ENCODE results near the gene IRAK3.

IRAK3 gene, protein sequence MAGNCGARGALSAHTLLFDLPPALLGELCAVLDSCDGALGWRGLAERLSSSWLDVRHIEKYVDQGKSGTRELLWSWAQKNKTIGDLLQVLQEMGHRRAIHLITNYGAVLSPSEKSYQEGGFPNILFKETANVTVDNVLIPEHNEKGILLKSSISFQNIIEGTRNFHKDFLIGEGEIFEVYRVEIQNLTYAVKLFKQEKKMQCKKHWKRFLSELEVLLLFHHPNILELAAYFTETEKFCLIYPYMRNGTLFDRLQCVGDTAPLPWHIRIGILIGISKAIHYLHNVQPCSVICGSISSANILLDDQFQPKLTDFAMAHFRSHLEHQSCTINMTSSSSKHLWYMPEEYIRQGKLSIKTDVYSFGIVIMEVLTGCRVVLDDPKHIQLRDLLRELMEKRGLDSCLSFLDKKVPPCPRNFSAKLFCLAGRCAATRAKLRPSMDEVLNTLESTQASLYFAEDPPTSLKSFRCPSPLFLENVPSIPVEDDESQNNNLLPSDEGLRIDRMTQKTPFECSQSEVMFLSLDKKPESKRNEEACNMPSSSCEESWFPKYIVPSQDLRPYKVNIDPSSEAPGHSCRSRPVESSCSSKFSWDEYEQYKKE

DNA sequence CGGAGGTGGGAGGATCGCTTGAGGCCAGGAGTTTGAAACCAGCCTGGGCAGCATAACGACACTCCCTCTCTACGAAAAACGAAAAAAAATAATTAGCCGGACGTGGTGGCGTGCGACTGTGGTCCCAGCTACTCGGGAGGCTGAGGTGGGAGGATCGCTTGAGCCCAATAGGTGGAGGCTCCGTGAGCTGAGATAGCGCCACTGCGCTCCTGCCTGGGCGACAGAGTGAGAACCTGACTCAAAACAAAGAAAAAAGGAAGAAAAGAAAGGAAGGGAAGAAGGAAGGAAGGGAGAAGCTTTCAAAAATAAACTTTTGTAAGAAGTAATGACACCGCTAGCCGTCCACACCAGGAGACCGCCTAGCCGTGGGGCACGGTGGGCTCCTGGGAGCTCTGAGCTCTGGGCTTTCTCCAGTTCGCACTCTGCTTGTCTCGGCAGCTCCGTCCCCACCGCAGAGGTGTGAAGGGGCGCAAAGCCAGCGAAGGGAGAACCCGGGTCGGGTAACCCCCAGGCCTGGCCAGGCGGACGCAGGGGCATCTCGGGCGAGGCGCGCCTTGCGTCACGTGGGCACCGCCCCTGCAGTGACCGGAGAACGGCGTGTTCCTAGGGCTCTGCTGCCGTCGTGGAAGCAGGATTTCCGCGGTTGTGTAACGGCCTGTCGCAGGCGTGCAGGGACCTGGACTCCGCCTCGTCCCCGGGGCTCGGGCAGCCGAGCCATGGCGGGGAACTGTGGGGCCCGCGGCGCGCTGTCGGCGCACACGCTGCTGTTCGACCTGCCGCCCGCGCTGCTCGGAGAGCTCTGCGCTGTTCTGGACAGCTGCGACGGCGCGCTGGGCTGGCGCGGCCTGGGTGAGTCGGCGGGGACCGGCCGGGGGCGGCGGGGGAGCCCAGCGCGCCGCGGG is at the start of gene IRAK3:
IRAK3 (plus strand) TSS at position 631 of the 902 bp plus-strand sequence; CDS start at position 717, 86 bp downstream.
- Mint-ChIP-seq H3K4me3 (peak within 1 kb of the TSS; percentile 54), H3K27me3 (peaks cover 74% of the 10 kb centered on the region), H3K4me1 (ENCODE audit: low read depth) (peaks cover 5% of the 10 kb centered on the region), H3K27ac (no peak within 1 kb of the TSS), H3K36me3 (ENCODE audit: low read depth) (no peaks in the 10 kb centered on the region), H3K9me3 (peaks cover 5% of the 10 kb centered on the region)
- peak; percentile 62 for DNase-seq

DNA sequence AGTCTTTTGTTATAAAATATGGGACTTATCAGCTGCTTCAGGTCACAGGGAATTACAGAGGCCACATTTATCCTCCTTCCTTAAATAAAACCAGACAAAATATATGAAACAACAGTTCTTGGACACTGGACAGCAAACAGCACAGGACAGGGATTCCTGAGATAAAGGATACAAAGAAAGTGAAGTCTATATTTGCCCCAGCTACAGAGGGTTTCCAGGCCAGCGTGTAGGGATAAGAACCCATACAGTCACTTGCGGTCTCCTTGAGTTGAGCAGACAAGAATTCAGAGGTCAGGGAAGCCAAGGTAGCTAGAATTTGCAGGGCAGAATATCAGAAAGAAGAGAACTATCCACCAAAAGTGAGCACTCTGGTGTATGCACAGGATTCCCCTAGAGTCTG is 49.7 kb upstream of the IRAK3 start:
- H3K9me3 Mint-ChIP-seq = peaks cover 15% of the 10 kb centered on the region
- H3K4me3 Mint-ChIP-seq = no peak overlapping the region
- peaks cover 74% of the 10 kb centered on the region for H3K36me3 Mint-ChIP-seq (ENCODE audit: low read depth)

DNA sequence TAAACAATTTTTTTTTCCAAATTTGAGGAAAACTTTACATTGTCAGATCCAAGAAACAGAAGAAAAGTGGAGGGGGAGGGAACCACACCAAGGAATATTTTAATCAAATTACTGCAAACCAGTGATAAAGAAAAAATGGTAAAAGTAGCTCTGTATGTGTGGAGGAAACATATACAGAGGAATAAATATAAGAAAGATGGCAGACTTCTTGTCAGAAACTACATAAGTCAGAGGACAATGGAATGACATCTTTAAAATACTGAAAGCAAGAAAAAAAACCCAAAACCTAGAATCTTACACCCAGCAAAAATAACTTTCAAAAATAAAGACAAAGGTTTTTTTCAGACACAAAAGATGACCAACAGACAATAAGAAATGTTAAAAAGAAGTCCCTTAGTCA is 48.3 kb upstream of the IRAK3 start:
- DNase-seq = no peak
- H3K4me1 Mint-ChIP-seq (ENCODE audit: low read depth) = peaks cover 12% of the 10 kb centered on the region
- H3K27me3 Mint-ChIP-seq = no peaks in the 10 kb centered on the region
- no peak overlapping the region for H3K27ac Mint-ChIP-seq
- peaks cover 15% of the 10 kb centered on the region for H3K9me3 Mint-ChIP-seq
- H3K4me3 Mint-ChIP-seq = no peak overlapping the region
- peaks cover 88% of the 10 kb centered on the region for H3K36me3 Mint-ChIP-seq (ENCODE audit: low read depth)

More for the DNA sequence above, 49.7 kb upstream of the IRAK3 start:
- H3K27ac Mint-ChIP-seq = no peak overlapping the region
- no peaks in the 10 kb centered on the region for H3K27me3 Mint-ChIP-seq
- peaks cover 2% of the 10 kb centered on the region for H3K4me1 Mint-ChIP-seq (ENCODE audit: low read depth)
- DNase-seq = no peak

DNA sequence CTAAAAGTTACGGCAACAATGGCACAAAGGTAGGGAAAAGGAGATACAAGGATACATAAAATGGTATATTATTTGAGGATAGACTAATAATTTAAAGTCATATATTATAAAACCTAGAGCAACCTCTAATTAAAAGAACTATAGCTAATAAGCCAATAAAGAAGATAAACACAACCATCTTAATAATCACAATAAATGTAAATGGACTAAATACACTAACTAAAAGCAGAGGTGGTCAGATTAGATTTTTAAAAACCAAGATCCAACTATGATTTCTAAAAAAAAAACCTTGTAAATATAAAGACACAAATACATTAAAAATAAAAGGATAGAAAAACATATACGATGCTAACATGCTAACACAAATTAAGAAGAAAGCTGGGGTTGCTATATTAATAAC is 47.7 kb upstream of the IRAK3 start:
- H3K27ac Mint-ChIP-seq = no peak overlapping the region
- no peaks in the 10 kb centered on the region for H3K27me3 Mint-ChIP-seq
- peaks cover 14% of the 10 kb centered on the region for H3K4me1 Mint-ChIP-seq (ENCODE audit: low read depth)
- DNase-seq = no peak
- no peak overlapping the region for H3K4me3 Mint-ChIP-seq
- H3K9me3 Mint-ChIP-seq = peaks cover 15% of the 10 kb centered on the region
- H3K36me3 Mint-ChIP-seq (ENCODE audit: low read depth) = peaks cover 90% of the 10 kb centered on the region

DNA sequence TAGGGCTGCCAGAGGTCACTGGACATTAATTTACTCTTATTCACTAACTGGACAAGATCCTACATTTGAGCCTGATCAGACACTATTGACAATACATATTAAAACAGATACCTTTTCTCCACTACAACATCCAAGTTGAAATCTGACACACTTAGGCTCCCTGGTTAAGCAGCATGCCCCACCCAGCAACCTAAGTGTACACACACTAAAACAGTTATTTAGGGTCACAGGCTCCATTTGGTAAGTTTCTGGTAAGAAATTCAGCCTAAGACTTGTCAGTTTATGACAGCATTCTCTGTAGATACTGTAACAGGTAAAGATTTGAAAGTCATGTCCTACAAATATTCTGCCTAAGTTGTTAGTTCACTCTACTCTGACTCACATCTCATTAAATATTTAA is 46.2 kb upstream of the IRAK3 start:
- Mint-ChIP-seq H3K4me1 (ENCODE audit: low read depth) (peaks cover 14% of the 10 kb centered on the region), H3K4me3 (no peak overlapping the region), H3K9me3 (peaks cover 15% of the 10 kb centered on the region), H3K27me3 (no peaks in the 10 kb centered on the region), H3K36me3 (ENCODE audit: low read depth) (peaks cover 84% of the 10 kb centered on the region), H3K27ac (peak overlapping the region; percentile 26)
- no peak for DNase-seq

DNA sequence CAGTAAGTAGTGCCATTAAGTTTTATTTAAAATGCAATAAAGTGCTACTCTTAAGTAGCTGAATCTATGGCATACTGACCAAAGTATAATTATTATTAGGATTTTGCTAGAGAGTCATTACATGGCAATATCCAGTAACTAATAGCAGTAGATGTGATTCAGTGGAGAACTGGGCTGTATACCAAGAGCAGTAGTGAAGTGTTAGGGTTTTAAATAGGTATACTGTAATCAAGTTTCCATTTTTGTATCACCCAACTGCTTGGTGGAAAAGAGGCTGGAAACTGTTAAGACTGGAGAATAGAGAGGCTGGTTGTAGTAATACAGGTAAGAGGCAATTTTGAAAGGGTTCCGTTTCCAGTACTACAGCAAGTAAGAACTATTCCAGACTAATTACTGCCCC is 45.1 kb upstream of the IRAK3 start:
- Mint-ChIP-seq H3K4me3 (no peak overlapping the region), H3K27me3 (no peaks in the 10 kb centered on the region), H3K36me3 (ENCODE audit: low read depth) (peaks cover 90% of the 10 kb centered on the region), H3K4me1 (ENCODE audit: low read depth) (peaks cover 14% of the 10 kb centered on the region), H3K27ac (no peak overlapping the region), H3K9me3 (peaks cover 15% of the 10 kb centered on the region)
- DNase-seq = no peak

DNA sequence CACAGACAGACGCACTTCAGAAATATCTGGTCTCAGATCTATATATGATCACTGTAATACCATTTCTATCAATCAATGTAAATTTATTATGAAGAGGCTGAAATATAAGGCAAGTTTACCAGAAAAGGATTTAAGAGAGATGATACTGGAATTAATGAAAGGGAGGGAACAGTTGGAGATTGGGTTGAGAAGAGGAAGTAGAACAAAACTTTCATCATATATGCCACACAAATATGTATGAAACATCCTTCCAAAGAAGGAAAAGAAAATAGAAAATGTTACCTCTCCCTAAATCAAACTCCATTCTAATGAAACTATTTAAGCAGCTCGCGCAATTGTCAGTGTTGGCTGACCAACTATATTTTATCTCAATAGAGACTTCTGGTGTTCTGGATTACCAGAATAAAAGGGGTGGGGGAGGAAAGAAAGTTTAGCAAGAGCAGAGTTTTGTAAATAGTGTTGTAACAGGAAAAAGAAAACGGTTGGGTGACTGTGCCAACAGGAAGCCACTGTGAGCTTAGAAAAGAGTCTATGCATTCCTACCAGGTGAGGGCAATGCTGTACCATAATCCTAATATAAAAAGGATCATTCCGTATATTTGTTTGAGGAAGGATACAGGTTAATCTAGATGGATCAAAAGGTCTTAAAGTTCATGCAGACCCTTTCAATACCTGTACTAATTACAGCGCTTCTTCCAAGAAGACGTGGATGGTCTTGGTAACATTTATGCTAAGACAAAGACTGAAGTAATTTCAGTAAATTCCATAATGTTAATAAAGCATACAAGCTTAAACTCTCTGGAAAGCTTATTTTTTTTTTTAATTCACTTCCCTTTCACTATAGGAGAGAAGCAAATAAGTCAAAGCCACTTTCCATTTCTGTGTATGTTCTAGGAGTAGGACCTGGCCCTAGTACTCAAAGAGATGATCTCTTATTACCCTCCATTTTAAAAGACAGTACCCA is 43.9 kb upstream of the IRAK3 start:
- Mint-ChIP-seq H3K27ac (peak overlapping the region; percentile 81), H3K27me3 (no peaks in the 10 kb centered on the region), H3K36me3 (ENCODE audit: low read depth) (peaks cover 91% of the 10 kb centered on the region), H3K4me1 (ENCODE audit: low read depth) (peaks cover 14% of the 10 kb centered on the region), H3K4me3 (no peak overlapping the region), H3K9me3 (peaks cover 13% of the 10 kb centered on the region)
- DNase-seq = no peak

DNA sequence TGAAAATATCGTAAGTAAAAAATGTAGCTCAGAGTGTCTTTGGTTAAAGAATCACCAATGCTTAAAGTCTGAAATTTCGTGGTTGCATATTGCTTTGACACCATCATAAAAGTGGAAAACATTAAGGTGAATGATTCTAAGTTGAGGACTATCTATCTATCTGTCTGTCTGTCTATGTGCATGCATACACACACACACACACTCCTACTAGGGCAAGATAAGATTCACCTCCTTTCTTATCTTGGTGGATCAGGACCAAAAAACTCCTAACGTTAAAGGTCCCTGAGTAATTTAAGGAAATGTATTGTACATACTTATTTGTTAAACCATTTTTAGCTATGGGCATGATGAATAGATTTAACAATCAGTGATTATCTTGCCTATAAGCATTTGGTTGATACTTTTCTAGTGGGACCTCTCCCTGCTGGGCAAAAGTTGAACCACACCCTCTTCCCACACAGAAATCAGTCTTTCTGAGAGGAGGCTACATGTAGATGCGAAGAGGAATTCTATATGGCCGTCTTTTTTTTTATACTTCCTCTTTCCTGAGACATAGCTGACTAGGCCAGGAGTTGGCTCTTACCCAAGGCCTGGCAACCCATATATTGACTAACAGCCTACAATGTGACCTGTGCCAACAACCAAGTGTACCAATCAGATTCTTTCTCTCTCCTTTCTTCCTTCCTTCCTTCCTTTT is 39.2 kb upstream of the IRAK3 start:
- H3K9me3 Mint-ChIP-seq = no peaks in the 10 kb centered on the region
- peaks cover 31% of the 10 kb centered on the region for H3K4me1 Mint-ChIP-seq (ENCODE audit: low read depth)
- DNase-seq = no peak
- H3K4me3 Mint-ChIP-seq = no peak overlapping the region
- peak overlapping the region; percentile 27 for H3K27ac Mint-ChIP-seq
- H3K27me3 Mint-ChIP-seq = no peaks in the 10 kb centered on the region
- peaks cover 73% of the 10 kb centered on the region for H3K36me3 Mint-ChIP-seq (ENCODE audit: low read depth)

DNA sequence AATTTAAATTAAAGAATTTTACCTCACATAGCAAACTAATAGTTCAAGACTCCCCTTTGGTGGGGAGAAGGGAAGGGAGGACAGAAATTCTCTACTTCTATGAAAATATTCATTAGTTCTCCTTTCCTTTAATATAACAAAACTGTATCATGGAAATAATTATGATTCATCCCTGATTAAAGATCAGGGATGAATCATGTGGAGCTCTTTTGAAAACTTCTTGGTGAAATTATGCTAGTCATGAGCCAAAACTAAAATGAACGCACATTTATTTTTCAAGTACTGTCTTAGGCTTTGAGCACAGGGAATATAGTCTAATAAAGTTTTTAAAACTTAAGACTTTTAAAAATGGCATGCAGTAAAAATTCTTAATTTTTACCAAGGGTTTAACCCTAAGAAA is 36.3 kb upstream of the IRAK3 start:
- no peaks in the 10 kb centered on the region for H3K27me3 Mint-ChIP-seq
- H3K36me3 Mint-ChIP-seq (ENCODE audit: low read depth) = peaks cover 65% of the 10 kb centered on the region
- no peak overlapping the region for H3K4me3 Mint-ChIP-seq
- peaks cover 42% of the 10 kb centered on the region for H3K4me1 Mint-ChIP-seq (ENCODE audit: low read depth)
- DNase-seq = no peak
- no peaks in the 10 kb centered on the region for H3K9me3 Mint-ChIP-seq
- peak overlapping the region; percentile 33 for H3K27ac Mint-ChIP-seq

DNA sequence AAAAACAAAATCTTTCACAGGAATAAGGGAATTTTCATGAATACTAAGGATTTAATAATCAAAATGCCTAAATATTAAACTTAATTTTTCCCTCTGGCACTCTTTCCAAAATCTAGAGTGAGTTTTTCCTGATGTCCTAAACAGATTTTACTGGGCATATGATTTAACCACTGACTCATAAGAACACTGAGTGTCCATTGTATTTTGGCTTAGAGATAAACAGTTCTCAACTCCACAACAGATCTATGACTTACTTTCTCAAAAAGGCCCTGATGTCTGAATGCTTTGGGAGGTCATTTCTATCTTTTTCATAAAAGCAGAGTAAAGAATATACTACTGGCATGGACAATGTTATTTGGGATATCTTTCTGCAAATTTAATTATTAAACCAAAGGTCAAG is 34.2 kb upstream of the IRAK3 start:
- no peaks in the 10 kb centered on the region for H3K27me3 Mint-ChIP-seq
- peaks cover 2% of the 10 kb centered on the region for H3K9me3 Mint-ChIP-seq
- no peak for DNase-seq
- peaks cover 56% of the 10 kb centered on the region for H3K4me1 Mint-ChIP-seq (ENCODE audit: low read depth)
- H3K4me3 Mint-ChIP-seq = no peak overlapping the region
- no peak overlapping the region for H3K27ac Mint-ChIP-seq
- peaks cover 62% of the 10 kb centered on the region for H3K36me3 Mint-ChIP-seq (ENCODE audit: low read depth)

DNA sequence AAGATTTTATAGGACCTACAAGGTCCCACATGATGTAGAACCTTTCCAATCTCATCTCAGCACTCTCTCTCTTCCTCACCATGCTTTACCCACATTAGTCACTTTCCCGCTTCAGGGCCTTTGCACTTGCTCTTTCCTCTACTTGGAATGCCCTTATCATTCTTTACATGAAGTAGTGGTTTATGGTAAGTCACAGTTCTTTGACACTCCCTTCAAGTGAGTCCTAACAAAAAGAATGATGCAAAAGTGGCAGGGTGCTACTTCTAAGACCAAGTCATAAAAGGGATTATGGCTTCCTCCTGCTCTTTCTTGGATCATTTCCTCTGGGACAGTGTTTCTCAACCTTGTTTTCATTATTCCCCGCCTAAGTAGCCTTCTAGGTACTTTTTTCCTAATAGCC is 32.4 kb upstream of the IRAK3 start:
- Mint-ChIP-seq H3K27ac (no peak overlapping the region), H3K4me1 (ENCODE audit: low read depth) (peaks cover 59% of the 10 kb centered on the region), H3K36me3 (ENCODE audit: low read depth) (peaks cover 62% of the 10 kb centered on the region), H3K4me3 (no peak overlapping the region), H3K27me3 (no peaks in the 10 kb centered on the region), H3K9me3 (peaks cover 3% of the 10 kb centered on the region)
- DNase-seq = no peak

DNA sequence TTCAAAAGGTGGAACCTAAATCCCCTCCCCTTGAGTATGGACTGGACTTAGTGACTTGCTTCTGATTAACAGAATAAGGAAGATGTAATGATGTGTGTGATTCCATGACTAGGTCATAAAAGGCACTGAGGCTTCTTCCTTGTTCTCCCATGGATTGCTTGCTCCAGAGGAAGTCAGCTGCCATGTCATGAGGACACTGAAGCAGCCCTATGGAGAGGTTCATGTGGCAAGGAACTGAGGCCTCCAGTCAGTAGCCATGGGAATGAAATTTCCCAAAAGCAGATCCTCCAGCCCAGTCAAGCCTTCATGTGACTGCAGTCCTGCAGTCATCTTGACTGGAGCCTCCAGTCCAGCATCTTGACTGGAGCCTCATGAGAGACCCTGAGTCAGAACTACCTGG is 29.9 kb upstream of the IRAK3 start:
- H3K9me3 Mint-ChIP-seq = peaks cover 3% of the 10 kb centered on the region
- peaks cover 67% of the 10 kb centered on the region for H3K4me1 Mint-ChIP-seq (ENCODE audit: low read depth)
- H3K4me3 Mint-ChIP-seq = no peak overlapping the region
- DNase-seq = no peak
- no peaks in the 10 kb centered on the region for H3K27me3 Mint-ChIP-seq
- peaks cover 63% of the 10 kb centered on the region for H3K36me3 Mint-ChIP-seq (ENCODE audit: low read depth)
- peak overlapping the region; percentile 50 for H3K27ac Mint-ChIP-seq

DNA sequence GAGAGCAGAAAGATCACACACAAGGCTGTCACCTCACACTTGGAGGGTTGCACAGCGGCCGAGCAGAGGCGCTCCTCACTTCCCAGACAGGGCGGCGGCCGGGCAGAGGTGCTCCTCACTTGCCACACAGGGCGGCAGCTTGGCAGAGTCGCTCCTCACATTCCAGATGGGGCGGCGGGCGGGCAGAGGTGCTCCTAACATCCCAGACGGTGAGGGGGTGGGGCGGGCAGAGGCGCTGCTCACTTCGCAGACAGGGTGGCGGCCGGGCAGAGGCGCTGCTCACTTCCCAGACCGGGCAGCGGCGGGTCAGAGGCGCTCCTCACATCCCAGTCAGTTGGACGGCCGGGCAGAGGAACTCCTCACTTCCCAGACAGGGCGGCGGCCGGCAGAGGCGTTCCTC is 28.3 kb upstream of the IRAK3 start:
- Mint-ChIP-seq H3K27ac (no peak overlapping the region), H3K36me3 (ENCODE audit: low read depth) (peaks cover 79% of the 10 kb centered on the region), H3K27me3 (no peaks in the 10 kb centered on the region), H3K4me3 (no peak overlapping the region), H3K9me3 (peaks cover 17% of the 10 kb centered on the region), H3K4me1 (ENCODE audit: low read depth) (peaks cover 72% of the 10 kb centered on the region)
- DNase-seq = no peak

Measured in activated T-cell treated with anti-CD3 and anti-CD28 coated beads, Interleukin-2, amount 50 U/mL, for 24 hours (primary cell).